Cardiac ventricle fibroblast (primary cell): ENCODE results near the gene TOMM70. TPM values are rescaled to one million over a fixed set of nuclear protein-coding genes. Genes with fewer than 3 reads are reported as not detected.

Experiments used
- total RNA-seq: library from RNA; depleted of rRNA; stranded (reverse); fragments of >200 nt; gene quantifications from 2 replicates; pipeline ENCODE4 v1.2.3, GENCODE V29; 2015

The TOMM70 gene
- 40.9 and 51.2 TPM in 2 replicates for total RNA-seq

DNA sequence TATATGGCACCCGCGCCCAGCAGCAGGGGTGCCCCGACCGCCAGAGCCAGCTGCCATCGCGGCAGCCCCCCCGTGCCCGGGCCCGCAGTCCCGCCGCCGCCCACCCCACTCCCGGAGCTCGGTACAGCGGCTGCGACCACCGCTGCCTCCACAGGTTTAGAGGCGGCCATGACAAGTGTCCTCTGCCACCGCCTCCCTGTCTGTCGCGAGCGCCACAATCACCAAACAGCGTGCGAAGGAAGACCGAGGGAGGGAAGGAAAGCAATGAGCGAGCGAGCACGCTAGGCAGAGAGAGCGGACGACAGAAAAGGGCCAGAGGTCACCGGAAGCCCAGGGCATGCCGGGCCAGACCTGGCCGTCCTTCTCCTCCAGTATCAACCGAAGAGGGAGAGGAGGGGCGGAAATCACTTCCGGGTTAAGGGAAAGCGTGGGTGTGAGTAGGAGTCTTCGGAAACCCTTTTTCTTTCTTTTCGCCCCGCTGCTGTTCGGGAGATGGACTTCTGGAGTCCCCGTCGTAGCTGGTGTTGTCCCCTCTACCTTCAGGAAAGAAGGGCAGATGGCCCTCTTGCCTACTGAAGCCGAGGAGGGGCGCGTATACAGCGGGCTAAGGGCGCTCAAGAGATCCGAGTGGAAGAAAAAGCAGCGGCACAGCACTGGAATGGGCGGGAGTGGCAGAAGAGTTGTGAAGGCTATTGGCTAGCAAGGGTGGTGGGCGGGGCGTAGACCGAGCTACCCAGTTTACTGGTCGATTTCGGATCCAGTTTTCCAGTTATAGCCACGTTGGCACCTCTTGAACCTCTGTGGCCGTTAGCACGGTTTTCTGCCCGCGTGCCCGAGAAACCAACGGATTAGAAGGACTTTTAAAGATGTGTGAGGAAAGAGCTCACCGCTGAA, at the start of gene TOMM70, which contains the start of gene LNP1:
Gene TOMM70, minus strand, starts transcription at position 310 of the 894 bp plus-strand sequence. Its CDS starts 140 bp downstream, at position 170.
Gene LNP1, plus strand, starts transcription at position 760 of the 894 bp plus-strand sequence. CDS start 28,191 bp downstream, outside the sequence.

DNA sequence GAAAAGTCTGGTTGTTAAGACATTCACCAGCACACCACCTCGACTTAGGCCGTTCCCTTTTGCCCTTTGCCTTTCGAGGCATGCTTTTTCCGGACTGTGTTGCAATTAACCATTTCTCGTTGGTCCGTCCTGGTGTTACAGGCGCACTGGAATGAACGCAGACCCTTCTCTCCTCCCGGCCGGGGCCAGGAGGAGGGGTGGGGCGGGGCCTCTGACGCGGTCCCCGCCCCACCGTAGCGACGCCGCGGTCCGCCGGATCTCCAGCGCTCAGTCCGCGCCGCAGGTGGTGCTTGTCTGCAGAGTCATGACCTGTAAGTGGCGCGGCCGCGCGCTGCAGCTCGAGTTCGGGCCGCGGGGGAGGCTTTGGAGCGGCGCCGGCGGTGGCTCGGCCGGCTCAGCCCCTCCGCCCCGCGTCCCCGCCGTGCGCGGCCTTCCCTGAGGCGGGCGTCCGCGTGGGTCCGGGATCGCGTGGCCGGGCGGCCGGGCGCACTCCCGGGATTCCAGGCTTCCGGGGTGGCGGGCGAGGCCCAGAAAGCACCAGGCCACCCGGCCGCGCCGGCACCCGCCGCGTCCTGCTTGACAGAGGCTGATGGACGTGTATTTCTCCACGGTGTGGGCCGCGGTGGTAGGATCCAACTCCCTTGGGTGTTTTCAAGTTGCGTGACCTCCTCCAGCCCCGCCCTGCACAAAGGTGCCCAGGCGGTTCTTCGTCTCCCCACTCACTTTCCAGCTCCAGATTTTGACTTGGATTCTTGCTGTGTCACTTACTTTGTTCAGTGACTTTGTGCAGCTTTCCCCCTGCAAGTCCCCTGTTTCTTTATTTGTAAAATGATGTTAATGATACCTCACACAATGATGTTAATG, 66.2 kb downstream of the TOMM70 start, which contains the start of gene NIT2:
Gene NIT2, plus strand, starts transcription at position 270 of the 864 bp plus-strand sequence. Its CDS starts 35 bp downstream, at position 305.

Other genes with a start within 250 kb of the TOMM70 start
- 20.0 and 28.1 TPM in 2 replicates for gene TBC1D23, start 140.1 kb downstream of the TOMM70 start, total RNA-seq
- gene NIT2, start 66.3 kb downstream of the TOMM70 start, total RNA-seq = 16.8 and 18.8 TPM in 2 replicates
- gene LNP1, start 450 bp upstream of the TOMM70 start, total RNA-seq = 2.6 and 5.8 TPM in 2 replicates
- gene TMEM45A, start 91.5 kb upstream of the TOMM70 start, total RNA-seq = 103 TPM in 2 replicates
- gene ADGRG7, start 208.5 kb upstream of the TOMM70 start, total RNA-seq = not detected in 2 replicates